Activated naive CD4-positive, alpha-beta T cell treated with anti-CD3 and anti-CD28 coated beads, Interleukin-2, amount 50 U/mL, for 24 hours (primary cell): ENCODE data around the gene CERK.
A peak's percentile ranks its signal among the peaks of the same experiment; 100 is the strongest.

Source experiments
- H3K27ac Mint-ChIP-seq: one replicate; pipeline ENCODE4 v1.8.0; 2021; ENCODE audit warnings: mild to moderate bottlenecking, mixed read lengths
- H3K27me3 Mint-ChIP-seq: one replicate; pipeline ENCODE4 v1.8.0; 2021; ENCODE audit warnings: mixed read lengths
- H3K36me3 Mint-ChIP-seq: one replicate; pipeline ENCODE4 v1.8.0; 2021; ENCODE audit warnings: mixed read lengths
- H3K4me1 Mint-ChIP-seq: one replicate; pipeline ENCODE4 v1.8.0; 2021; ENCODE audit warnings: mixed read lengths
- H3K4me3 Mint-ChIP-seq: one replicate; pipeline ENCODE4 v1.8.0; 2021; ENCODE audit warnings: mild to moderate bottlenecking, mixed read lengths
- H3K9me3 Mint-ChIP-seq: one replicate; pipeline ENCODE4 v1.8.0; 2021; ENCODE audit warnings: mixed read lengths

CERK gene

DNA sequence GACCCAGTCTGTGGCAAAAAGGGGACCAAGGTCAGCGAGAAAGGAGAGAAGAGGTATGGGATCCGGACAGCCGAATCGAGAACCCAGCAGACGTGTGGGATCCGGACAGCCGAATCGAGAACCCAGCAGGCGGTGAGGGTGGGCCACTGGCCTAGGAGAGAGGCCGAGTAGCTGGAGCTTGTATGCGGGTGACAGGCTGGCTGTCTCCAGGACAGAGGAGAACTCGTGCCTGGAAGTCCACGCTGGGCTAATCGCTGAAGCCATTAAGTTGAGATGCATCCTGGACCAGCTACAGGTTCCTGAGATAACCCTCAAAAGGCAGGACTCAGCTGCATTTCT, 6.0 kb downstream of the CERK start:
- Mint-ChIP-seq H3K27ac (peak overlapping the region; percentile 94), H3K4me1 (peaks cover 57% of the 10 kb centered on the region), H3K4me3 (peak overlapping the region; percentile 47), H3K36me3 (no peaks in the 10 kb centered on the region), H3K27me3 (no peaks in the 10 kb centered on the region), H3K9me3 (no peaks in the 10 kb centered on the region)

GRCh38 chr22:46731246-46732040, 6.6 kb downstream of the CERK start:
- Mint-ChIP-seq H3K27me3 (no peaks in the 10 kb centered on the region), H3K9me3 (no peaks in the 10 kb centered on the region), H3K4me3 (peak overlapping the region; percentile 47), H3K4me1 (peaks cover 51% of the 10 kb centered on the region), H3K27ac (peak overlapping the region; percentile 94), H3K36me3 (no peaks in the 10 kb centered on the region)

DNA sequence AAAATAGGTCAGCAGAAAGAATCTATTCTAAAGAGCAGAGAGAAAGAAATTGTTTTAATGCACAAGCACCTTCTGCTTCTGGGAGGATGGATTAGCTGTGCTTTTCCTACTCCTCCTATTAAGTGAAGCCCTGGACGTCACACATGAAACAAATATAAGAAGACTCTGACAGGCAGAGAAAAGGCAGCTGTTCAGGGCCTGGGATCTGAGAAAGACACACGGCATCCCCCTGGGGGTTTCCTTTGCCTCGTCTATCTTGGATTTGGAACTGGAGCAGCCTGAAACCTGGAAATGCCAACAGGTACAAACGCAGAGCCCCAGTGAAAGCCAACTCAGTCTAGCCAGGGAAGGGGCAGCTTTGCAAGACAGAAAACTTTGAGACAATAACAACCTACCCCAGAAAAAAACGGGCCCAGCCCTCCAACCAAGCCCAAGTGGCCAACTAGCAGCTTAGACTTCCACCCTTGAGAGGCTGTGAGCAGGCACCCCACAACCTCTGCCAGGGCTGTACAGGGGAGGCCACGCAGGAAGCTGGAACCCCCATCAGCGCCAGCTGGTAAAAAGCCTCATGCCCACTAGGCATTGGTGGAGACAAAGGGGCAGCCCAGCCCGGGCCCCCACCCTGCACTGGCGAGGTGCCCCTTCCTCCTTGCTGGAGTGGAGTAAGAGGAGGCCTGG, 7.3 kb downstream of the CERK start:
- peak overlapping the region; percentile 59 for H3K4me3 Mint-ChIP-seq
- peak overlapping the region; percentile 72 for H3K27ac Mint-ChIP-seq

DNA sequence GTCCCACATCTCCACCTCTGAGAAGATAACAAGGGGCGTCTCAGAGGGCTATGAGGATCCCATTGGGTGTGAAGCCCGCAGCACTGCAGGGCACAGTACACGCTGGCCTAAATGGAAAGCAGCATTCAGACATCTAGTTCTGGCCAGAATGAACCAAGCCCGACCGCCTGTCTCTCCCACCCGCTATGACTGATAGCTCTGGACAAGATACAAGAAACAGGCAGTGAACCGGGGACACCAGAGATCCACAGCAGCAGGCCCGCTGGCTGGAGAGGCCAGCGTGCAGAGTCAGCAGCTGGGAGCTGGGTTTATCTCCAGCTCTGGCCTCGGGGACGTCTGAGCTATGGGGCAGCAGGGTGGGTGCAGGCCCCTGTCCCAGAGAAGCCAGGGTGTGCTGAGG, 9.6 kb downstream of the CERK start:
- Mint-ChIP-seq H3K27ac (peak overlapping the region; percentile 17), H3K27me3 (no peaks in the 10 kb centered on the region), H3K9me3 (no peaks in the 10 kb centered on the region), H3K36me3 (peaks cover 3% of the 10 kb centered on the region), H3K4me1 (peaks cover 36% of the 10 kb centered on the region), H3K4me3 (no peak overlapping the region)

More for the DNA sequence above, 7.3 kb downstream of the CERK start:
- H3K9me3 Mint-ChIP-seq = no peaks in the 10 kb centered on the region
- no peaks in the 10 kb centered on the region for H3K36me3 Mint-ChIP-seq
- H3K27me3 Mint-ChIP-seq = no peaks in the 10 kb centered on the region
- H3K4me1 Mint-ChIP-seq = peaks cover 47% of the 10 kb centered on the region

- no peak overlapping the region for H3K4me3 Mint-ChIP-seq
- peaks cover 36% of the 10 kb centered on the region for H3K4me1 Mint-ChIP-seq
- H3K9me3 Mint-ChIP-seq = no peaks in the 10 kb centered on the region
- H3K36me3 Mint-ChIP-seq = peaks cover 3% of the 10 kb centered on the region
- H3K27ac Mint-ChIP-seq = no peak overlapping the region
- H3K27me3 Mint-ChIP-seq = no peaks in the 10 kb centered on the region
These were observed 10.2 kb downstream of the CERK start for GRCh38 chr22:46727813-46728364.

GRCh38 chr22:46726986-46727317, 11.1 kb downstream of the CERK start:
- Mint-ChIP-seq H3K36me3 (peaks cover 3% of the 10 kb centered on the region), H3K4me1 (peaks cover 30% of the 10 kb centered on the region), H3K27ac (no peak overlapping the region), H3K4me3 (no peak overlapping the region), H3K9me3 (no peaks in the 10 kb centered on the region), H3K27me3 (no peaks in the 10 kb centered on the region)

GRCh38 chr22:46726066-46726985, 11.7 kb downstream of the CERK start:
- Mint-ChIP-seq H3K4me1 (peaks cover 26% of the 10 kb centered on the region), H3K4me3 (no peak overlapping the region), H3K9me3 (no peaks in the 10 kb centered on the region), H3K27me3 (no peaks in the 10 kb centered on the region), H3K27ac (no peak overlapping the region), H3K36me3 (peaks cover 3% of the 10 kb centered on the region)

- no peaks in the 10 kb centered on the region for H3K9me3 Mint-ChIP-seq
- H3K36me3 Mint-ChIP-seq = peaks cover 3% of the 10 kb centered on the region
- peaks cover 17% of the 10 kb centered on the region for H3K4me1 Mint-ChIP-seq
- no peaks in the 10 kb centered on the region for H3K27me3 Mint-ChIP-seq
- H3K27ac Mint-ChIP-seq = no peak overlapping the region
- no peak overlapping the region for H3K4me3 Mint-ChIP-seq
These were observed 13.0 kb downstream of the CERK start for GRCh38 chr22:46725096-46725495.

GRCh38 chr22:46723882-46724281, 14.2 kb downstream of the CERK start:
- H3K27me3 Mint-ChIP-seq = no peaks in the 10 kb centered on the region
- H3K27ac Mint-ChIP-seq = peak overlapping the region; percentile 41
- no peaks in the 10 kb centered on the region for H3K9me3 Mint-ChIP-seq
- no peak overlapping the region for H3K4me3 Mint-ChIP-seq
- peaks cover 12% of the 10 kb centered on the region for H3K4me1 Mint-ChIP-seq
- H3K36me3 Mint-ChIP-seq = peaks cover 3% of the 10 kb centered on the region

- Mint-ChIP-seq H3K27ac (no peak overlapping the region), H3K27me3 (no peaks in the 10 kb centered on the region), H3K9me3 (no peaks in the 10 kb centered on the region), H3K4me3 (no peak overlapping the region), H3K36me3 (peaks cover 6% of the 10 kb centered on the region), H3K4me1 (peaks cover 16% of the 10 kb centered on the region)
These were observed 16.5 kb downstream of the CERK start for GRCh38 chr22:46721501-46722085.

GRCh38 chr22:46719921-46720320, 18.1 kb downstream of the CERK start:
- H3K36me3 Mint-ChIP-seq = peaks cover 6% of the 10 kb centered on the region
- no peak overlapping the region for H3K27ac Mint-ChIP-seq
- peaks cover 22% of the 10 kb centered on the region for H3K4me1 Mint-ChIP-seq
- no peaks in the 10 kb centered on the region for H3K27me3 Mint-ChIP-seq
- H3K9me3 Mint-ChIP-seq = no peaks in the 10 kb centered on the region
- no peak overlapping the region for H3K4me3 Mint-ChIP-seq

- Mint-ChIP-seq H3K9me3 (no peaks in the 10 kb centered on the region), H3K27me3 (no peaks in the 10 kb centered on the region), H3K36me3 (peaks cover 15% of the 10 kb centered on the region), H3K4me1 (peaks cover 32% of the 10 kb centered on the region), H3K27ac (peak overlapping the region; percentile 90), H3K4me3 (no peak overlapping the region)
These were observed 23.5 kb downstream of the CERK start for GRCh38 chr22:46714550-46714949.

- Mint-ChIP-seq H3K27me3 (no peaks in the 10 kb centered on the region), H3K9me3 (no peaks in the 10 kb centered on the region), H3K4me3 (no peak overlapping the region), H3K4me1 (peaks cover 30% of the 10 kb centered on the region), H3K36me3 (peaks cover 19% of the 10 kb centered on the region), H3K27ac (peak overlapping the region; percentile 86)
These were observed 25.8 kb downstream of the CERK start for GRCh38 chr22:46712288-46712687.

DNA sequence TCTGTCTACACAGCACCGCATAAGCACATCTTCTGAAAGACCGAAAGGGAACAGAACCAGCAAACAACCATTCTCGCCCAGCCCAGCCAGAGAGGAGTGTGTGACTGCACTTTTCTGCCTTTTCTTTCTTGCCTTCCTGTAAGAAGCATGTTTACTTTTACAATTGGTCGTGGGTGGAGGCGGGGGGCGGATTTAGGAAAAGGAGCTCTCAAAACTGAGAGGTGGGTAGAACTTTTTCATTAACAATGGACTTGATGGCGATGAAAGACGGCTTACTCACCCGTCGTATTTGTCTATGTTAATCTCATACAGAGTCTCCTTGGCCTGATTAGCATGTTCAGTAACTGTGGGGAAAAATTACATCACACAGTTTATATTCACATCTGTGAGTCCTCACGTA, 27.2 kb downstream of the CERK start:
- peaks cover 30% of the 10 kb centered on the region for H3K4me1 Mint-ChIP-seq
- no peak overlapping the region for H3K4me3 Mint-ChIP-seq
- H3K9me3 Mint-ChIP-seq = no peaks in the 10 kb centered on the region
- peaks cover 19% of the 10 kb centered on the region for H3K36me3 Mint-ChIP-seq
- no peaks in the 10 kb centered on the region for H3K27me3 Mint-ChIP-seq
- peak overlapping the region; percentile 89 for H3K27ac Mint-ChIP-seq

DNA sequence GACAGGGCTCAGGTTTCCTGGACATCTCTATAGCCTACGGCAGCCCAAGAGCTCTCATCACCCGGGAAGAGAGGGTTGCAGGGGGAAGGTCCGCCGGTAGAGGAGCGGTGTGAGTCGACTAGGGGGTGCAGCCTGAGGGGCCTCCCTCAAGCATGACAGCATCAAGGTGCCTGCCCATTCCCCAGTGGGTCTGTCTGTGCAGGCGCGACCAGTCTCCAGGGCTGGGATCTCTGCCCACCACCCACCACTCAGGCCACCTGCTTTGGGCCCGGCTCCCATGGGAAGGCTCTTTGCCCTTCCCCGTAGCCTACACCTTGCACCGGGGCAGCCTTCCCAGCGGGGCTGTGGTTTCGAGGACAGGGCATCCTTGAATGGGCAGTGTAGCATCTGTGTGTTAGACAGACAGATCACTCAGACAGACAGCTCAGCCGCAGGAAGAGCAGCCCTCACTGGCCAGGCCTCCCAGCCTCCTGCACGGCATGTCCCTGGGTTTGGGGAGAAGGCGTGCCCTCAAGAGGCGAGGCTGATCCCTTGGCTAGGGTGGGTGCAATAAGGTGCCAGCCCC, 29.2 kb downstream of the CERK start:
- Mint-ChIP-seq H3K36me3 (peaks cover 21% of the 10 kb centered on the region), H3K9me3 (no peaks in the 10 kb centered on the region), H3K27ac (peak overlapping the region; percentile 12), H3K4me3 (no peak overlapping the region), H3K27me3 (no peaks in the 10 kb centered on the region), H3K4me1 (peaks cover 17% of the 10 kb centered on the region)
